GM23338 (cell line): ENCODE measurements around the gene RMND5B. TPM values are rescaled to one million over a fixed set of nuclear protein-coding genes. Genes with fewer than 3 reads are reported as not detected.

Experiments
- ATAC-seq: fragments of 200-7000 bp; cut with Tn5 transposase; 3 replicates; pipeline ENCODE4 v1.9.1; 2020
- DNase-seq: peaks from one replicate; pipeline ENCODE4 v3.0.0-alpha.2; 2015; ENCODE audit warnings: low spot score
- H2AFZ ChIP-seq: fragments of 200-600 bp; sonication (generic); 2 replicates; pipeline ENCODE4 v1.8.0; 2016; ENCODE audit warnings: antibody characterized with exemption, mild to moderate bottlenecking, moderate library complexity
- H3F3A ChIP-seq: fragments of 200-600 bp; sonication (generic); replicated peaks from 2 replicates; pipeline ENCODE4 v1.8.0; 2017; ENCODE audit warnings: antibody characterized with exemption, mixed run types, low read depth
- H3K27ac ChIP-seq: fragments of 200-600 bp; sonication (generic); 2 replicates; pipeline ENCODE4 v1.6.1; 2016; ENCODE audit warnings: low read depth
- H3K27me3 ChIP-seq: fragments of 200-600 bp; sonication (generic); 2 replicates; pipeline ENCODE4 v1.8.0; 2016; ENCODE audit warnings: mild to moderate bottlenecking, mixed run types, moderate library complexity; ENCODE audit not compliant: insufficient read depth
- H3K36me3 ChIP-seq: fragments of 200-600 bp; sonication (generic); 2 replicates; pipeline ENCODE4 v1.8.0; 2016; ENCODE audit warnings: mild to moderate bottlenecking; ENCODE audit not compliant: insufficient read depth
- H3K4me1 ChIP-seq: fragments of 200-600 bp; sonication (generic); 2 replicates; pipeline ENCODE4 v1.8.0; 2016; ENCODE audit warnings: mild to moderate bottlenecking, moderate library complexity; ENCODE audit not compliant: insufficient read depth
- H3K4me2 ChIP-seq: fragments of 200-600 bp; sonication (generic); 2 replicates; pipeline ENCODE4 v1.7.1; 2017; ENCODE audit warnings: mixed run types
- H3K4me3 ChIP-seq: fragments of 200-600 bp; sonication (generic); 2 replicates; pipeline ENCODE4 v1.6.1; 2016; ENCODE audit warnings: mixed run types
- H3K79me2 ChIP-seq: fragments of 200-600 bp; sonication (generic); replicated peaks from 2 replicates; pipeline ENCODE4 v1.8.0; 2017; ENCODE audit warnings: mild to moderate bottlenecking; ENCODE audit not compliant: insufficient read depth
- H3K9me2 ChIP-seq: fragments of 200-600 bp; sonication (generic); 2 replicates; pipeline ENCODE4 v1.8.0; 2017; ENCODE audit not compliant: insufficient read depth
- H4K20me1 ChIP-seq: fragments of 200-600 bp; sonication (generic); replicated peaks from 2 replicates; pipeline ENCODE4 v1.8.0; 2017; ENCODE audit warnings: mild to moderate bottlenecking; ENCODE audit not compliant: insufficient read depth
- H3K27ac Mint-ChIP-seq: 2 replicates; pipeline ENCODE4 v1.8.0; 2020; ENCODE audit warnings: inconsistent platforms, mild to moderate bottlenecking, moderate library complexity, mixed read lengths
- H3K27me3 Mint-ChIP-seq: 3 replicates; pipeline ENCODE4 v1.8.0; 2022; ENCODE audit warnings: low read depth, mild to moderate bottlenecking, moderate library complexity, mixed read lengths, inconsistent platforms; ENCODE audit not compliant: insufficient read depth, poor library complexity
- H3K36me3 Mint-ChIP-seq: 3 replicates; pipeline ENCODE4 v1.8.0; 2021; ENCODE audit warnings: low read depth, mild to moderate bottlenecking, inconsistent platforms, moderate library complexity, mixed read lengths
- H3K4me1 Mint-ChIP-seq: 3 replicates; pipeline ENCODE4 v1.8.0; 2020; ENCODE audit warnings: mild to moderate bottlenecking, inconsistent platforms, mixed read lengths
- H3K4me3 Mint-ChIP-seq: 3 replicates; pipeline ENCODE4 v1.8.0; 2021; ENCODE audit warnings: moderate library complexity, mild to moderate bottlenecking, inconsistent platforms, mixed read lengths
- H3K9me3 Mint-ChIP-seq: 3 replicates; pipeline ENCODE4 v1.8.0; 2020; ENCODE audit warnings: moderate library complexity, mild to moderate bottlenecking, inconsistent platforms, mixed read lengths
- CREB1 ChIP-seq: fragments of 250-450 bp; sonication (Bioruptor Pico); IDR thresholded peaks from 2 replicates; pipeline ENCODE4 v1.5.0; 2020; ENCODE audit warnings: low read depth, mild to moderate bottlenecking, moderate library complexity
- ETS1 ChIP-seq: IDR thresholded peaks from 2 replicates; pipeline ENCODE4 v1.6.1; 2016; ENCODE audit warnings: antibody characterized with exemption
- EZH2 ChIP-seq: fragments of 200-600 bp; sonication (generic); IDR thresholded peaks from one replicate; pipeline ENCODE4 v1.8.0; 2017; ENCODE audit warnings: antibody characterized with exemption, mild to moderate bottlenecking, low read depth; ENCODE audit not compliant: unreplicated experiment
- EZH2phosphoT487 ChIP-seq: fragments of 200-600 bp; sonication (generic); IDR thresholded peaks from one replicate; pipeline ENCODE4 v1.8.1; 2018; ENCODE audit warnings: antibody characterized with exemption; ENCODE audit not compliant: unreplicated experiment
- JUNB ChIP-seq: IDR thresholded peaks from one replicate; pipeline ENCODE4 v1.6.1; 2016; ENCODE audit warnings: antibody characterized with exemption; ENCODE audit not compliant: unreplicated experiment
- NANOG ChIP-seq: IDR thresholded peaks from 2 replicates; pipeline ENCODE4 v1.6.1; 2016; ENCODE audit warnings: antibody characterized with exemption, borderline replicate concordance
- POLR2AphosphoS5 ChIP-seq: IDR thresholded peaks from 2 replicates; pipeline ENCODE4 v1.6.1; 2016; ENCODE audit warnings: antibody characterized with exemption, low read depth
- REST ChIP-seq: IDR thresholded peaks from one replicate; pipeline ENCODE4 v1.6.1; 2018; ENCODE audit warnings: antibody characterized with exemption; ENCODE audit not compliant: unreplicated experiment
- STAT1 ChIP-seq: IDR thresholded peaks from one replicate; pipeline ENCODE4 v1.6.1; 2016; ENCODE audit warnings: antibody characterized with exemption; ENCODE audit not compliant: unreplicated experiment
- ZNF114 ChIP-seq: fragments of 250-450 bp; sonication (Bioruptor Pico); IDR thresholded peaks from 2 replicates; pipeline ENCODE4 v1.5.0; 2020; ENCODE audit warnings: mild to moderate bottlenecking, moderate library complexity
- ZNF331 ChIP-seq: fragments of 250-450 bp; sonication (Bioruptor Pico); IDR thresholded peaks from 2 replicates; pipeline ENCODE4 v1.5.0; 2020; ENCODE audit warnings: low read depth, mild to moderate bottlenecking, moderate library complexity
- ZNF462 ChIP-seq: fragments of 250-450 bp; sonication (Bioruptor Pico); IDR thresholded peaks from 2 replicates; pipeline ENCODE4 v1.5.0; 2020; ENCODE audit warnings: mild to moderate bottlenecking, moderate library complexity
- polyA plus RNA-seq: library from polyadenylated mRNA; unstranded; fragments of >200 nt; fragmentation: Nextera tagmentation; extraction: Ambion mirVana; gene quantifications from 2 replicates; pipeline ENCODE4 v1.2.1, GENCODE V29; 2016
- total RNA-seq: library from RNA; depleted of rRNA; stranded (reverse); fragments of >200 nt; shearing (Covaris generic); gene quantifications from 2 replicates; pipeline ENCODE4 v1.2.3, GENCODE V29; 2014

Gene RMND5B
- total and polyA plus RNA-seq, 2 experiments from 2014 or later, result 47.5 to 101 TPM

GRCh38 chr5:178106086-178106485, 24.7 kb upstream of the RMND5B start (continued):
- TF ChIP-seq JUNB, result no peak
- TF ChIP-seq CREB1 (CRISPR knock-in tag), result no peak
- no peak for TF ChIP-seq STAT1
- no peak for TF ChIP-seq NANOG
- TF ChIP-seq ETS1, result no peak
- TF ChIP-seq ZNF114 (CRISPR knock-in tag), result no peak
- no peak for TF ChIP-seq EZH2

GRCh38 chr5:178106556-178107239, 24.1 kb upstream of the RMND5B start:
- Mint-ChIP-seq H3K9me3 (no peaks in the 10 kb centered on the region), H3K27ac (no peak overlapping the region)
- no peaks in the 10 kb centered on the region for H3F3A ChIP-seq
- TF ChIP-seq NANOG (no peak), REST (no peak), CREB1 (CRISPR knock-in tag) (no peak), ZNF331 (CRISPR knock-in tag) (no peak), EZH2 (no peak), STAT1 (no peak), POLR2AphosphoS5 (no peak), ETS1 (no peak), JUNB (no peak), ZNF462 (CRISPR knock-in tag) (no peak), EZH2phosphoT487 (no peak)

More at GRCh38 chr5:178106556-178107239, 24.1 kb upstream of the RMND5B start:
- Histone ChIP-seq H4K20me1 (no peaks in the 10 kb centered on the region), H3K79me2 (no peaks in the 10 kb centered on the region), H3K27me3 (no peaks in the 10 kb centered on the region), H3K27ac (no peak overlapping the region), H3K36me3 (no peaks in the 10 kb centered on the region), H3K9me2 (no peaks in the 10 kb centered on the region), H2AFZ (no peak overlapping the region; the same call in 1 of the 2 replicates), H3K4me2 (no peak overlapping the region), H3K4me3 (no peak overlapping the region), H3K4me1 (peaks cover 9% of the 10 kb centered on the region; the same call in 1 of the 2 replicates)
- peaks cover 14% of the 10 kb centered on the region; the same call in 2 of the 3 replicates for H3K4me1 Mint-ChIP-seq
- peaks cover 12% of the 10 kb centered on the region for H3K27me3 Mint-ChIP-seq
- ATAC-seq (no peak), DNase-seq (no peak)
- no peak overlapping the region for H3K4me3 Mint-ChIP-seq
- no peaks in the 10 kb centered on the region; the same call in 2 of the 3 replicates for H3K36me3 Mint-ChIP-seq
